ENCODE data around the gene RPS29.

RPS29 gene

DNA sequence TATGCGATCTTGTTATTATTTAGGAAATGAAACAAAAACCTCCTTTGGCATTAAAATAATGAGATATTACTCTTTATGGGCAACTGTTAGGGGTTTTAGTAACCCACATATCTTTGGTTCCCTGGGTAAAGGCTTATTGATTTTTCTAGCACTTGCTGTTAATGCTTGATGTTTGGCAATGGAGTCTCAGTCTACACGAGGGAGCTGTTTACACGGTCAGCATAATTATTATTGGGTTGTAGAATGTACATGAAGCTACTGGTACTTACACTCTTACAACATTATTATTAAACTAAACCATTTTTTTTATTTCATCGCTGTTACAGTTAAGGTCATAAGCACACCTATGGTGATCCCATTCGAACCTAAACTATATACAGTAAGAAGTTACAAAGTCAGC lies 12.1 kb downstream of the RPS29 start:
- POLR2A ChIA-PET (ENCODE audit: low non-redundant PET) = no interaction called here
- DNase-seq (ENCODE audit: low spot score) = no peak
- TF ChIP-seq, protein P1, sequence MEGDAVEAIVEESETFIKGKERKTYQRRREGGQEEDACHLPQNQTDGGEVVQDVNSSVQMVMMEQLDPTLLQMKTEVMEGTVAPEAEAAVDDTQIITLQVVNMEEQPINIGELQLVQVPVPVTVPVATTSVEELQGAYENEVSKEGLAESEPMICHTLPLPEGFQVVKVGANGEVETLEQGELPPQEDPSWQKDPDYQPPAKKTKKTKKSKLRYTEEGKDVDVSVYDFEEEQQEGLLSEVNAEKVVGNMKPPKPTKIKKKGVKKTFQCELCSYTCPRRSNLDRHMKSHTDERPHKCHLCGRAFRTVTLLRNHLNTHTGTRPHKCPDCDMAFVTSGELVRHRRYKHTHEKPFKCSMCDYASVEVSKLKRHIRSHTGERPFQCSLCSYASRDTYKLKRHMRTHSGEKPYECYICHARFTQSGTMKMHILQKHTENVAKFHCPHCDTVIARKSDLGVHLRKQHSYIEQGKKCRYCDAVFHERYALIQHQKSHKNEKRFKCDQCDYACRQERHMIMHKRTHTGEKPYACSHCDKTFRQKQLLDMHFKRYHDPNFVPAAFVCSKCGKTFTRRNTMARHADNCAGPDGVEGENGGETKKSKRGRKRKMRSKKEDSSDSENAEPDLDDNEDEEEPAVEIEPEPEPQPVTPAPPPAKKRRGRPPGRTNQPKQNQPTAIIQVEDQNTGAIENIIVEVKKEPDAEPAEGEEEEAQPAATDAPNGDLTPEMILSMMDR (conservative IDR thresholded peaks at IDR 0.05; ENCODE audit: low read depth) = no peak
- H3K27ac ChIP-seq = no peak overlapping the region
- CTCF ChIA-PET = no interaction called here

DNA sequence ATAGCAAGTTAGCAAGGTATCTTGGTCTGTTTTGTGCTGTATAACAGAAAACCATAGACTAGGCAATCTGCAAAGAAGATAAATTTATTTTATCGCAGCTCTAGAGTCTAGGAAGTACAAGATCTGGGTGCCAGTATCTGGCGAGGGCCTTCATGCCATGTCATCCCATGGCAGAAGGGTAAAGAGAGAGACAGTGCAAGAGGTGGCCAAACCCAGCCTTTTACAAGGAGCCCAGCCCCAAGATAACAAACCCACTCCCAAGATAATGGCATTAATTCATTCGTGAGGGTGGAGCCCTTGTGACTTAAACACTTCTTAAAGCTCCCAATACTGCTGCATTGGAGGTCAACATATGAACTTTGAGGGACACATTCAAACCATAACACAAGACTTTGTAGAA lies 16.9 kb downstream of the RPS29 start:
- POLR2A ChIA-PET (ENCODE audit: low non-redundant PET) = no interaction called here
- CTCF ChIA-PET = interaction anchor here (0.5 kb wide), 1 partner anchor 17 kb away, joined by 4 read pairs; no protein-coding TSS in a partner anchor
- TF ChIP-seq, protein P1 (conservative IDR thresholded peaks at IDR 0.05; ENCODE audit: low read depth) = no peak
- DNase-seq (ENCODE audit: low spot score) = no peak
- H3K27ac ChIP-seq = no peak overlapping the region

DNA sequence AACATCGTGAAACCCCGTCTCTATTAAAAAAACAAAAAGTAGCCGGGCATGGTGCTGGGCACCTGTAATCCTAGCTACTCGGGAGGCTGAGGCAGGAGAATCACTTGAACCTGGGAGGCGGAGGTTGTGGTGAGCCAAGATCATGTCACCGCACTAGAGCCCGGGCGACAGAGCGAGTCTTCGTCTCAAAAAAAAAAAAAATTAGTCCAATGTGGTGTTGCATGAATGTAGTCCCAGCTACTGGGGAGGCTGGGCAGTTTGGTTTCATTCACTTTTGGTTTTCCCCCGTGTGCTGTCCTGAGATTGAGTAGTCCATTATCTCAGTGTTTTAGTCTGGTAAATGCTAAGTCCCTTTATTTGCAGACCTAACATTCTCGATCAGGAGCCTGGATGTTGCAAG lies 19.5 kb downstream of the RPS29 start:
- DNase-seq (ENCODE audit: low spot score) = no peak
- no peak overlapping the region for H3K27ac ChIP-seq
- TF ChIP-seq, protein P1 (conservative IDR thresholded peaks at IDR 0.05; ENCODE audit: low read depth) = no peak
- CTCF ChIA-PET = no interaction called here
- POLR2A ChIA-PET (ENCODE audit: low non-redundant PET) = no interaction called here

DNA sequence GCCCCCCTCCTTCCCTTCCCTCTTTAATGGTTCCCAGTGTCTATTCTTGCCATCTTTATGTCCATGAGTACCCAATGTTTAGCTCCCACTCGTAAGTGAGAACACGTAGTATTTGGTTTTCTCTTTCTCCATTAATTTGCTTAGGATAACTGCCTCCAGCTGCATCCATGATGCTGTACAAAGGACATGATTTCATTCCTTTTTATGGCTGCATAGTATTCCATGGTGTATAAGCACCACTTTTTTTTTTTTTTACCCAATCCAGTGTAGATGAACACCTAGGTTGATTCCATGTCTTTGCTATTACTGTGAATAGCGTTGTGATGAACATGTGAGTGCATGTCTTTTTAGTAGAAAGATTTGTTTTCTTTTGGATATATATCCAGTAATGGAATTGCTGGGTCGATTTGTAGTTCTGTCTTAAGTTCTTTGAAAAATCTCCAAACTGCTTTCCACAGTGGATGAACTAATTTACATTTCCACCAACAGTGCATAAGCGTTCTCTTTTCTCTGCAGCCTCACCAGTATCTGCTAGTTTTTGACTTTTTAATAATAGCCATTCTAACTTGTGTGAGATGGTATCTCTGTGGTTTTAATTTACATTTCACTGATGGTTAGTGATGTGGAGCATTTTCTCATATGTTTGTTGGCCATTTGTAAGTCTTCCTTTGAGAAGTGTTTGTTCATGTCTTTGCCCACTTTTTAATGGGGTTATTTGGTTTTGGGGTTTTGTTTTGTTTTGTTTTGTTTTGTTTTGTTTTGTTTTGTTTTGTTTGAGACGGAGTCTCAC lies 26.0 kb downstream of the RPS29 start:
- no peak for DNase-seq (ENCODE audit: low spot score)
- POLR2A ChIA-PET (ENCODE audit: low non-redundant PET) = no interaction called here
- TF ChIP-seq, protein P1 (conservative IDR thresholded peaks at IDR 0.05; ENCODE audit: low read depth) = no peak
- CTCF ChIA-PET = no interaction called here
- H3K27ac ChIP-seq = no peak overlapping the region

DNA sequence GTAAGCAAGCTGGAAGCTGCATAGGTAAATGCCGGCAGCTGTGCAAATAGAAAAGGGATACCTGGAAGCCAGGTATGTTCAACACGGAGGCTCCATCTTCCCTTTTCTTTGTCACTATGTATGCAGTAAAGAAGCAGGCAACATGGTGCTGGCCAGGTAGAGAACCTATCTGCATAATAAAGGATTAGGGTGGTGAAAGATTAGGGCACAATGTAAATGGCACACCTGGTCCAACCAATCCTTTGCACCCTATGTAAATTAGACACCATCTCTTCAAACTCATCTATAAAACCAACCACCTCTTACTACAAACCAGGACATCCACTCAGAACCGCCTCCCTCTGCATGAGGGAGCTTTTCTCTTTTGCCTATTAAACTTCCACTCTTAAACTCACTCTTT lies 32.3 kb downstream of the RPS29 start:
- CTCF ChIA-PET = no interaction called here
- no peak for DNase-seq (ENCODE audit: low spot score)
- POLR2A ChIA-PET (ENCODE audit: low non-redundant PET) = no interaction called here

DNA sequence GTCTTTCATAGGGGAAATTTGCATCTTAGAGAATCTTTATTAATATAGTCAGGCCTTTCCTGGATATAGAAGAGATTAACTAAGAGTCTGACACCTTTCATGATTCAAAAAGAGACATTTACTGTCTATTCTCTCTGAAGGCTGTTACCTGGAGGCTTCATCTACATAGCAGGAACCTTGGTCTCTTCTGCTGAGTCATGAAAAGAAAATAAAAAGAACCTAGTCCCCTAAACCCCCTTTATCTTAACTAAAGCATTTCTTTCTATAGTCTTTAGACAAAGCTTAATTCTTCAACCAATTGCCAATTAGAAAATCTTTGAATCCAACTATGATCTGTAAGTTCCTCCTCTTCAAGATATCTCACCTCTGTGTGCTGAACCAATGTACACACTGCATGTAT lies 33.1 kb downstream of the RPS29 start:
- no peak for DNase-seq (ENCODE audit: low spot score)
- ChIA-PET CTCF (no interaction called here), POLR2A (ENCODE audit: low non-redundant PET) (no interaction called here)
- H3K27ac ChIP-seq = no peak overlapping the region
- TF ChIP-seq, protein P1 (conservative IDR thresholded peaks at IDR 0.05; ENCODE audit: low read depth) = no peak

More for the DNA sequence above, 32.3 kb downstream of the RPS29 start:
- TF ChIP-seq, protein P1 (conservative IDR thresholded peaks at IDR 0.05; ENCODE audit: low read depth) = no peak
- H3K27ac ChIP-seq = no peak overlapping the region
